Neutrophil (primary cell): ENCODE results near the gene CCL1.

Experiments used
- H3K27ac ChIP-seq: fragments of 200-600 bp; sonication (generic); 2 replicates; pipeline ENCODE4 v1.5.1; 2016; ENCODE audit warnings: mild to moderate bottlenecking, moderate library complexity
- H3K27me3 ChIP-seq: fragments of 200-600 bp; sonication (generic); 2 replicates; pipeline ENCODE4 v1.6.0; 2016; ENCODE audit warnings: mild to moderate bottlenecking
- H3K36me3 ChIP-seq: fragments of 200-600 bp; sonication (generic); 2 replicates; pipeline ENCODE4 v1.5.1; 2017
- H3K4me1 ChIP-seq, 2 experiments: fragments of 200-600 bp in 1 of 2; sonication (generic) in 1 of 2; 1 replicate in 1 of 2; 2 replicates in 1 of 2; pipeline versions ENCODE4 v1.5.1 to v1.6.1; 2013 to 2016; ENCODE audit warnings: low read depth in 1 of 2, low read length in 1 of 2, mild to moderate bottlenecking in 1 of 2, moderate library complexity in 1 of 2; ENCODE audit not compliant: control insufficient read depth in 1 of 2, insufficient read depth in 1 of 2
- H3K4me3 ChIP-seq, 2 experiments: fragments of 200-600 bp in 1 of 2; sonication (generic) in 1 of 2; 1 replicate in 1 of 2; 2 replicates in 1 of 2; pipeline ENCODE4 v1.5.1; 2013 to 2016; ENCODE audit warnings: low read depth in 1 of 2, low read length in 1 of 2, mild to moderate bottlenecking in 1 of 2, moderate library complexity in 1 of 2
- H3K9me3 ChIP-seq: fragments of 200-600 bp; sonication (generic); 2 replicates; pipeline ENCODE4 v1.5.1; 2016
- CTCF ChIP-seq: fragments of 200-600 bp; sonication (generic); IDR thresholded peaks from 2 replicates; pipeline ENCODE4 v1.5.1; 2016; ENCODE audit warnings: antibody characterized with exemption

CCL1 gene

GRCh38 chr17:34383216-34383615, 20.2 kb upstream of the CCL1 start:
- H3K9me3 ChIP-seq = no peaks in the 10 kb centered on the region
- H3K27me3 ChIP-seq = peaks cover 7% of the 10 kb centered on the region
- peaks cover 8 to 9% of the 10 kb centered on the region in 2 experiments for H3K4me1 ChIP-seq
- no peak overlapping the region for H3K4me3 ChIP-seq
- no peak for TF ChIP-seq CTCF
- no peak overlapping the region for H3K27ac ChIP-seq
- no peaks in the 10 kb centered on the region for H3K36me3 ChIP-seq

DNA sequence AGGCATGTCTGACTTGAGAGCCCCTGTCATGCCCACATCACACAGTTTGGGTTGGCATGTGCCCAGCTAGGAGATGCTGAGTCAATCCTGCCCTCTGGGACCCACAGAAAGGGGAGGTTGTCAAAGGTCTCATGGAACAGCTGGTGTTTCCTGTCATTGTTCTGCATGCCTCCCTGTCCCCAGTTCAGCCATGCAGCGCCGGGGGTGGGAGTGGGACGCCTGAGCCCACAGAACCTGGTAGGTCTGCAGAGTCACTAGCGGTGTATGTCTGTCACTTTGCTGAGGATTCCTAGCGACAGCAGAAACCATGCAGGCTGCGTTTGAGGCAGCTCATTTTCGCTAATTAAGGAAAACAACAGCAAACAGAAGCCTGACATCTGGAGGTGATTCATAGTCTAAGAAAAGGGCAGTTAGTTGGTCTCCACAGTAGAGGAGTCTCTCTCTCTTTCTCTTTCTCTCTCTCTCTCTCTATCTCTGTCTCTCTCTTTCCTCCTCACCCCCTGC, 19.6 kb upstream of the CCL1 start:
- TF ChIP-seq CTCF = no peak
- no peaks in the 10 kb centered on the region for H3K9me3 ChIP-seq
- no peaks in the 10 kb centered on the region for H3K36me3 ChIP-seq
- H3K4me3 ChIP-seq = no peak overlapping the region
- H3K27ac ChIP-seq = no peak overlapping the region
- H3K4me1 ChIP-seq = peaks cover 8 to 12% of the 10 kb centered on the region in 2 experiments
- H3K27me3 ChIP-seq = peaks cover 7% of the 10 kb centered on the region

- no peak for TF ChIP-seq CTCF
- peaks cover 8 to 12% of the 10 kb centered on the region in 2 experiments for H3K4me1 ChIP-seq
Measured at GRCh38 chr17:34379868-34380267, 16.8 kb upstream of the CCL1 start.

DNA sequence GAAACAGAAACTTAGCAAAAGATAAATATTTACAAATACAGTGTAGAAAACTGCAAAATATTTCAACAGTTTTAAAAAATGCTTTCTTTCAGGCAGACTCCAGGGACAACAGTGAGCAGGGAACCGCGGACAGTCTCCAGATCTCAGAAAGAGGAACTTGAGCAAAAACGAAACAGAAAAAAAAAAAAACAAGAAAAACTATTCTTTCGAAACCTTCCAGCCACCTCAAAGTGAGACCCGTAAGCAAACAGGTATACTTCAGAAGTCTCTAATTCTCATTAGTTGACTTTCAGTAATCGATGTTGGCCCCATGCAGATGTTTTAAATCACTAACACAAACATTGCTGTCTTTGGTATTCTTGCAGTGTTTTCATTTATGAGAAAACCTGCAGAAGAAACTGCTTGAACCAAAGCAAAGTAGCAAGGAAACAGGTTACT, 15.7 kb upstream of the CCL1 start:
- H3K4me1 ChIP-seq = peaks cover 8 to 12% of the 10 kb centered on the region in 2 experiments
- TF ChIP-seq CTCF = no peak
- H3K27me3 ChIP-seq = peaks cover 7% of the 10 kb centered on the region
- peak overlapping the region; percentile 62 for H3K27ac ChIP-seq
- H3K4me3 ChIP-seq = peak overlapping the region; percentile 30 to 39
- H3K36me3 ChIP-seq = no peaks in the 10 kb centered on the region
- H3K9me3 ChIP-seq = no peaks in the 10 kb centered on the region

More at GRCh38 chr17:34379868-34380267, 16.8 kb upstream of the CCL1 start:
- Histone ChIP-seq H3K27me3 (peaks cover 7% of the 10 kb centered on the region), H3K36me3 (no peaks in the 10 kb centered on the region), H3K4me3 (no peak overlapping the region), H3K27ac (no peak overlapping the region), H3K9me3 (no peaks in the 10 kb centered on the region)

GRCh38 chr17:34377078-34377823, 14.2 kb upstream of the CCL1 start:
- no peaks in the 10 kb centered on the region for H3K9me3 ChIP-seq
- TF ChIP-seq CTCF = no peak
- peaks cover 8 to 12% of the 10 kb centered on the region in 2 experiments for H3K4me1 ChIP-seq
- H3K27me3 ChIP-seq = peaks cover under 1% of the 10 kb centered on the region
- H3K27ac ChIP-seq = no peak overlapping the region
- H3K4me3 ChIP-seq = no peak overlapping the region
- H3K36me3 ChIP-seq = no peaks in the 10 kb centered on the region
